Right lobe of liver (tissue), 6 donors: ENCODE measurements around the gene C1GALT1. TPM values are rescaled to one million over a fixed set of nuclear protein-coding genes. Genes with fewer than 3 reads are reported as not detected.

Source experiments
- ATAC-seq, 4 donors: fragments of 200-7000 bp; cut with Tn5 transposase; one replicate each; pipeline ENCODE4 v1.9.1; 2020; ENCODE audit warnings: mild to moderate bottlenecking in 4 of 4, moderate library complexity in 4 of 4
- DNase-seq, 3 donors: peaks; one replicate each; pipeline ENCODE4 v3.0.0-alpha.2; 2020
- H3K27ac ChIP-seq, 3 donors: fragments of 200-600 bp; one replicate each; pipeline ENCODE4 v1.8.0; 2022
- H3K27me3 ChIP-seq, 2 donors: fragments of 200-600 bp; one replicate each; pipeline ENCODE4 v1.8.0; 2022
- H3K36me3 ChIP-seq, 4 donors: fragments of 200-600 bp; sonication (generic) in 1 of 4; one replicate each; pipeline versions ENCODE4 v1.5.1 to v1.8.0; 2017 to 2022; ENCODE audit warnings: control low read depth in 1 of 4
- H3K4me1 ChIP-seq, 4 donors: fragments of 200-600 bp; sonication (generic) in 1 of 4; one replicate each; pipeline versions ENCODE4 v1.5.1 to v1.8.0; 2017 to 2022; ENCODE audit warnings: control low read depth in 1 of 4
- H3K4me3 ChIP-seq, 3 donors: fragments of 200-600 bp; one replicate each; pipeline ENCODE4 v1.8.0; 2022
- H3K9me3 ChIP-seq, 4 donors: fragments of 200-600 bp; sonication (generic) in 1 of 4; one replicate each; pipeline versions ENCODE4 v1.5.1 to v1.8.0; 2017 to 2022; ENCODE audit warnings: control low read depth in 1 of 4
- CTCF ChIP-seq, 4 donors: fragments of 200-600 bp in 3 of 4; fragments of 450-650 bp in 1 of 4; IDR thresholded peaks; one replicate each; pipeline versions ENCODE4 v1.5.1 to v1.8.0; 2016 to 2022; ENCODE audit warnings: antibody characterized with exemption in 4 of 4, mild to moderate bottlenecking in 2 of 4
- POLR2A ChIP-seq: fragments of 450-650 bp; IDR thresholded peaks from one replicate; pipeline ENCODE4 v1.6.1; 2017; ENCODE audit warnings: antibody characterized with exemption, mild to moderate bottlenecking
- WGBS: methylation state at CpG from one replicate; pipeline ENCODE4 v1.1.6; 2018; ENCODE audit warnings: low coverage, low lambda C conversion rate; ENCODE audit not compliant: insufficient coverage; ENCODE audit errors: missing lambda C conversion rate; 5-methylcytosine and 5-hydroxymethylcytosine counted together
- intact Hi-C, 2 donors: fragments of 100-400 bp; cut with DNase I; formaldehyde crosslinking; loops; one replicate each; pipeline versions ENCODE4 v1.11.2 to v1.14.1; 2022
- total RNA-seq, 6 experiments: library from RNA; depleted of rRNA in 2 of 6; stranded (reverse); fragments of >200 nt in 2 of 6; fragmentation: NEBNext Ultra II Directional in 3 of 6; extraction: Animal tissue kit (Norgen Biotek cat#: 25700) in 3 of 6; gene quantifications; one replicate each; pipeline versions ENCODE4 v1.1.0 to v1.2.4, GENCODE V29; 2016 to 2023
- donor health status: DM: no; HTN: yes; CAD: no.
- donor health status: DM: no; HTN: no; CAD: no.
- donor health status: DM: no; HTN: no; CAD: no.
- donor health status: DM: no; HTN: yes; CAD: no.
- donor health status: DM: no; HTN: yes; CAD: no.

C1GALT1 gene
- total RNA-seq, 6 experiments from 2014 or later: 10.1 to 16.6 (median 13.1) TPM

GRCh38 chr7:7201578-7202374 lies 19.4 kb downstream of the C1GALT1 start:
- 71% methylated on average over 10 of the region's 15 CpGs for WGBS
- Histone ChIP-seq H3K4me1 (no peaks in the 10 kb centered on the region), H3K36me3 (no peaks in the 10 kb centered on the region), H3K4me3 (no peak overlapping the region), H3K27ac (no peak overlapping the region), H3K9me3 (no peaks in the 10 kb centered on the region), H3K27me3 (no peaks in the 10 kb centered on the region)
- DNase-seq (no peak), ATAC-seq (peak in 2 of 4 donors; percentile 42 to 45)
- intact Hi-C loops: no loop called here
- TF ChIP-seq CTCF (IDR thresholded peaks at IDR 0.05) (no peak), POLR2A (no peak)

GRCh38 chr7:7202375-7202720 lies 20.0 kb downstream of the C1GALT1 start:
- ATAC-seq (no peak), DNase-seq (no peak)
- 100% methylated on average over 1 of the region's 1 CpG for WGBS
- Histone ChIP-seq H3K4me3 (no peak overlapping the region), H3K9me3 (no peaks in the 10 kb centered on the region), H3K27ac (no peak overlapping the region), H3K4me1 (no peaks in the 10 kb centered on the region), H3K36me3 (no peaks in the 10 kb centered on the region), H3K27me3 (no peaks in the 10 kb centered on the region)
- intact Hi-C loops: no loop called here
- TF ChIP-seq POLR2A: no peak
- no peak for TF ChIP-seq CTCF (IDR thresholded peaks at IDR 0.05)

- TF ChIP-seq POLR2A (no peak), CTCF (IDR thresholded peaks at IDR 0.05) (no peak)
- 18% methylated on average over 1 of the region's 1 CpG for WGBS
- Histone ChIP-seq H3K27ac (no peak overlapping the region), H3K4me1 (no peaks in the 10 kb centered on the region), H3K9me3 (no peaks in the 10 kb centered on the region), H3K27me3 (no peaks in the 10 kb centered on the region), H3K36me3 (no peaks in the 10 kb centered on the region), H3K4me3 (no peak overlapping the region)
- no peak for DNase-seq
- peak in 1 of 4 donors; percentile 33 for ATAC-seq
- intact Hi-C loops: no loop called here
These were observed 21.6 kb downstream of the C1GALT1 start for GRCh38 chr7:7203813-7204575.

- ATAC-seq: no peak
- Histone ChIP-seq H3K9me3 (no peaks in the 10 kb centered on the region), H3K27ac (no peak overlapping the region), H3K4me1 (no peaks in the 10 kb centered on the region), H3K36me3 (no peaks in the 10 kb centered on the region), H3K4me3 (no peak overlapping the region), H3K27me3 (no peaks in the 10 kb centered on the region)
- no peak for DNase-seq
- TF ChIP-seq CTCF (IDR thresholded peaks at IDR 0.05): no peak
- TF ChIP-seq POLR2A: no peak
- intact Hi-C loops: no loop called here
- 91% methylated on average over 4 of the region's 4 CpGs for WGBS
These were observed 25.5 kb downstream of the C1GALT1 start for GRCh38 chr7:7207876-7208275.
